ENCODE data around the gene COL4A3.
"Not testable (repeated sequence)": the region's sequence is repeated elsewhere in the genome, so short reads cannot be mapped to it uniquely, and the experiment has no call there.

COL4A3 gene

GRCh38 chr2:227160164-227160563, 4.3 kb upstream of the COL4A3 start:
- no peak for DNase-seq

GRCh38 chr2:227161947-227162346, 2.5 kb upstream of the COL4A3 start:
- no peak for DNase-seq

- no peak for DNase-seq
Measured at GRCh38 chr2:227163485-227163997, 883 bp upstream of the COL4A3 start.

- DNase-seq = peak; percentile 33
Measured at GRCh38 chr2:227164763-227165291, 403 bp downstream of the COL4A3 start.

- DNase-seq = not testable (repeated sequence)
Measured at GRCh38 chr2:227171779-227172178, 7.4 kb downstream of the COL4A3 start.

- no peak for DNase-seq
Measured at GRCh38 chr2:227177592-227178336, 13.3 kb downstream of the COL4A3 start.

GRCh38 chr2:227179988-227180685, 15.7 kb downstream of the COL4A3 start:
- no peak for DNase-seq

- DNase-seq = no peak
Measured at GRCh38 chr2:227180770-227181169, 16.3 kb downstream of the COL4A3 start.

- no peak for DNase-seq
Measured at GRCh38 chr2:227182765-227183164, 18.3 kb downstream of the COL4A3 start.

- no peak for DNase-seq
Measured at GRCh38 chr2:227183657-227184367, 19.4 kb downstream of the COL4A3 start.

- DNase-seq = no peak
Measured at GRCh38 chr2:227185615-227186232, 21.3 kb downstream of the COL4A3 start.

GRCh38 chr2:227186751-227187150, 22.3 kb downstream of the COL4A3 start:
- DNase-seq = no peak

GRCh38 chr2:227188292-227188691, 23.9 kb downstream of the COL4A3 start:
- no peak for DNase-seq

- no peak for DNase-seq
Measured at GRCh38 chr2:227191367-227191766, 26.9 kb downstream of the COL4A3 start.

- no peak for DNase-seq
Measured at GRCh38 chr2:227192491-227192890, 28.1 kb downstream of the COL4A3 start.

GRCh38 chr2:227194219-227194618, 29.8 kb downstream of the COL4A3 start:
- DNase-seq = no peak

- no peak for DNase-seq
Measured at GRCh38 chr2:227198866-227199265, 34.4 kb downstream of the COL4A3 start.

GRCh38 chr2:227201771-227202170, 37.3 kb downstream of the COL4A3 start:
- DNase-seq = no peak

GRCh38 chr2:227204452-227204851, 40.0 kb downstream of the COL4A3 start:
- no peak for DNase-seq

- DNase-seq = no peak
Measured at GRCh38 chr2:227205701-227206100, 41.3 kb downstream of the COL4A3 start.

GRCh38 chr2:227206406-227206805, 42.0 kb downstream of the COL4A3 start:
- no peak for DNase-seq

GRCh38 chr2:227207573-227207972, 43.1 kb downstream of the COL4A3 start:
- DNase-seq = no peak

- no peak for DNase-seq
Measured at GRCh38 chr2:227214622-227215041, 50.2 kb downstream of the COL4A3 start.
